HG03139 (cell line): ENCODE results near the gene ANKS3.

Experiments used
- ATAC-seq: cut with Tn5 transposase; IDR thresholded peaks from one replicate; pipeline ENCODE4 v1.9.1; 2021; ENCODE audit not compliant: unreplicated experiment

The ANKS3 gene

DNA sequence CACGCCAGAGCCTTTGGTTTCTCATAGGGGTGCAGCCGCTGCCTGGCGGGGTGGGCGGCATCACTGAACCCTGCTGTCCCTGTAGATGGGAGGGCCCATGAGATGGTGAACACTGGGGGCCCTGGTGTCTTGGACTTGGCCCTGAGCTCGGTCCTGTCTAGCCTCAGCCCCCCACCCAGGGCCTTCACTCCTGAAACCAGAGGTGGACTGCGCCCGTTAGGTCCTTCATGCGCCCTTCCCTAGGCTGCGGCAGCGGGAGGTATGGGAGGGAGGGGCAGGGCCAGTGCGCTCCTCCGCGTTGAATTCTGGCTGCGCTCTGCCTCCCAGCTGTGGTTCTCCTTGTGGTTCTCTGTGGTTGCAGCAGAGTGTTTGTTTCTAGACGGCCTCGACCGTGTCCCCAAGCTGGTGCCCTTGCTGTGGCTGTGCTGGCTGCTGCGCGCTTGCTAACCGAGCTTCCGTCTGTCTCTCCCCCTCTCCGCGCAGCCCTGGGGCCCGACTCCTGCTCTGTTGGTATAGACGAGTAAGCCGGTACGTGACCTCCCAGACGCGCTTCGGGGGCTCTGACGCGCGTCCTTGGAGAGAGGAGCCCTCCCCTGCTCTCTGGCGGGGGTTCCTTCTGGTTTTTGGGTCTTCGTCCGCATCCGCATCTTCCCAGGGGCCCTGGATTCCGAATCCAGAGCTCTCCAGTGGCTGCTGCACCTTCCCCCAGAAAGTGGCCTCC is 48.1 kb downstream of the ANKS3 start:
- no peak for ATAC-seq

DNA sequence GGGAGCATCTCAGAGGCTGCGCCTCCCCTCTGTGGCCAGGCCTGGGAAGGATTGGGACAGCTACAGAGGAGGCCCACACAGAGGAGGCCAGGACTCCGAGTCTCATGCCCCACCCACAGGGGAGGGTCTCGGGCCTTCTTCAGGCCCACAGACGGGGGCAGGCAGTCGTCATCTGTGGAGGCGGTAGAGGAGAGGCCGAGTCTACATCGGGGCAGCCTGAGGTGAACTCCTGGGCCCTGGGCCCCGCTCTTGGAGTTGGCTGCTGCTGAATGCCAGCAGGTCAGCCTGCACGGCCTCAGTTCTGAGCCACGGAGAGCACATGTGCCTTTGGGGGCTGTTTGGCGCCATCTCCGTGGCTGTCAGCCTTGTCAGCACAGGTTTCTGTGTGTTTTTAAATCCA is 48.8 kb downstream of the ANKS3 start:
- no peak for ATAC-seq

DNA sequence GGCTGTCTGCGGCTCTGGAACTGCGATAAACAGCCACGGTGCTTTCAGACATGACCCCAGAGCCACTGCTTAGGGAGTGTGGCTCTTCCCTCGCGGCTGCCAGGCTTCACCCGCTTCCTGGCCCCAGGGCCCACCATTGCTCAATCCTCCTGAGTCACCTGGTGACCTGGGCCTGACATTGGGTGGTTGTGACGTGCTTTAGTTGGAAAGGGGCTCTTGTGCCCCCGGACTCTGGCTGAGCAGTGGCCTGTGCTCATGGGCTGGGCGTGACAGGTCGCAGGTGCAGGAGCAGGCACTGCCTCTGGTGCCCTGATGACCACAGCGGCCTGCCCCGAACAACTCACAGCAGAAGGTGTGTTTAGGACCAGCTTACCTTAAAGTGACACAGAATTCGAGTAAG is 49.3 kb downstream of the ANKS3 start:
- ATAC-seq: no peak

DNA sequence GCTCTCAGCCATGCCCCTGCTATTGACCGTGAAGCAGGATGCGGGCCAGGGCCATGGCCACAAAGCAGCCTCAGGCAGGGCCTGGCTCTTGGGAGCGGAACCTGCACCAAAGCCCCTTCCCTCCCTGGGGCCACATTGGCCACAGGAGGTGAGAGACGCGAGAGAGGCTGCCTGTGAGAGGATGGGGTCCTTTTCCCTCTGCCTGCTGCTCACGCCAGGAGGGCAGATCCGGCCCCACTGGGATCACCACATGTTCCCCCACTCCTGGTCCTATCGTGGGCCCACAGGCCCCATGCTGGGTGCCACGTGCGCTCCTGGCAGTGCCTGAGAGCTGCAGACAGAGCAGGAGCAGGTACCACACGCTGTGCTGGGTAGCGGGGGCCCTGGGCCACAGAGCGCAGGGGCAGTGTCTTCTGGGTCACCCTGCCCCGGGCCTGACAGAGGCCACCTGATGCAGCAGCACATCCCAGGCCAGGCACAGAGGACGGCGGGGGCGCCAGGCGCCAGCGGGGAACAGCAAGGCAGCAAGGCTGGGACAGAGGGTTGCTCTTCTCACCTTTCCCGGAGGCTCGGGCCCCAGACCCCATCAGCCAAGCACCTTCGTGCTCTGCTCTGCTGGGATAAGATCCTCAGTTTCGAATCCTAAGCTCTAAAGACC is 49.9 kb downstream of the ANKS3 start:
- ATAC-seq: no peak

- ATAC-seq: no peak
These were observed 50.6 kb downstream of the ANKS3 start for GRCh38 chr16:4683255-4684057.

DNA sequence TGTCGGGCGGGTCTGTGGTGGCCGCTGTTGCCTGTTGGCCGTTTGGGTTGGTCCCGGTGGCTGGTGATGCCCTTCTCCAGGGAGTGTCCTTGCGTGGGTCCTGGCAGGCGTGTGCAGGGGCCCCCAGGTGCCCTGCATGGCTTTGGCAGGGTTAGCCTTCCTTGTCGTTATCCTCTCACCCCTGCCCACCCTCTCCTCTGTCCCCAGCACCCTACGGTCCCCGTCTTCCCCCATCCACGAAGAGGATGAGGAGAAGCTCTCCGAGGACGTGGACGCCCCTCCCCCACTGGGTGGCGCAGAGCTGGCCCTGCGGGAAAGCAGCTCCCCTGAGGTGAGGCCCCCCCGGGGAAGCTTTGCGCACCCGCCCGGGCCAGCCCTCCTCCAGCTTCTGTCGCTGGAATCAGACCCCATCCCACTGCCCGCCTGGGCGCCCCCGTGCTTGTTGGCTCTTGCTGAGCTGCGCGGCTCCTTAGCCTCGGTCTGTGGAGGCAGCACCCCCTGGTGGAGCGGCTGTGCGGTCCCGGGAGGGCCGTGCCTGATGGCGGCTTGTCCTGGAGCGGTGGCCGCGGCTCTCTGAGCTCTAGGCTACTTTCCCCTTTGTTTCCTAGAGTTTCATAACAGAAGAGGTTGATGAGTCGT is 51.3 kb downstream of the ANKS3 start:
- no peak for ATAC-seq

DNA sequence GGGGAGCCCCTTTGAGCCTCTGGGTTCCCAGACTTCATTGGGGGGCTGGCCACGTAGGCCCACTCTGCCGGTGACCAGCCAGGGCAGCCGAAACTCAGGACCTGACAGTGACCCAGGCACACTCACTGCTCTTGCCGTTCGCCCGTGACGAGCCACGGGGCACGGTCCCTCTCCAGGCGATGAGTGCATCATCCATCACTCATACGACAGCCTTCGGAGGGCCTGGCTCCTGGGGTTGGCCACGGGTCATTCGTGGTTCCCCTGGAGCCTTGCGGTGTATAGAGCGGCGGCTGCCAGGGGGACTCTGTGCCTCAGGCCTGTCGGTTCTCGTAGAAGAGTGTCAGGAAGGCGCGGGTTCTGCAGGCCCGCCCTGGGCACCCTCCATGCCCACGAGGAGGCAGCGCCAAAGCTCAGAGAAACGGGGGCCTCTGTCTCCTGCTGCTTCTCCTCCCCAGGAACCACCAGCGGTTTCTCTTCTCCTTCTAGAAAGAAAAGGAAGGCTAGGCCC is 51.9 kb downstream of the ANKS3 start:
- no peak for ATAC-seq

- no peak for ATAC-seq
These were observed 52.5 kb downstream of the ANKS3 start for GRCh38 chr16:4681471-4682083.

- no peak for ATAC-seq
These were observed 53.2 kb downstream of the ANKS3 start for GRCh38 chr16:4680673-4681470.

GRCh38 chr16:4679850-4680636 is 54.0 kb downstream of the ANKS3 start:
- ATAC-seq: no peak

GRCh38 chr16:4679156-4679849 is 54.8 kb downstream of the ANKS3 start:
- no peak for ATAC-seq

- no peak for ATAC-seq
These were observed 55.5 kb downstream of the ANKS3 start for GRCh38 chr16:4678596-4678995.

- no peak for ATAC-seq
These were observed 56.1 kb downstream of the ANKS3 start for GRCh38 chr16:4677994-4678393.

GRCh38 chr16:4677390-4677789 is 56.7 kb downstream of the ANKS3 start:
- no peak for ATAC-seq

GRCh38 chr16:4676831-4677230 is 57.2 kb downstream of the ANKS3 start:
- no peak for ATAC-seq

DNA sequence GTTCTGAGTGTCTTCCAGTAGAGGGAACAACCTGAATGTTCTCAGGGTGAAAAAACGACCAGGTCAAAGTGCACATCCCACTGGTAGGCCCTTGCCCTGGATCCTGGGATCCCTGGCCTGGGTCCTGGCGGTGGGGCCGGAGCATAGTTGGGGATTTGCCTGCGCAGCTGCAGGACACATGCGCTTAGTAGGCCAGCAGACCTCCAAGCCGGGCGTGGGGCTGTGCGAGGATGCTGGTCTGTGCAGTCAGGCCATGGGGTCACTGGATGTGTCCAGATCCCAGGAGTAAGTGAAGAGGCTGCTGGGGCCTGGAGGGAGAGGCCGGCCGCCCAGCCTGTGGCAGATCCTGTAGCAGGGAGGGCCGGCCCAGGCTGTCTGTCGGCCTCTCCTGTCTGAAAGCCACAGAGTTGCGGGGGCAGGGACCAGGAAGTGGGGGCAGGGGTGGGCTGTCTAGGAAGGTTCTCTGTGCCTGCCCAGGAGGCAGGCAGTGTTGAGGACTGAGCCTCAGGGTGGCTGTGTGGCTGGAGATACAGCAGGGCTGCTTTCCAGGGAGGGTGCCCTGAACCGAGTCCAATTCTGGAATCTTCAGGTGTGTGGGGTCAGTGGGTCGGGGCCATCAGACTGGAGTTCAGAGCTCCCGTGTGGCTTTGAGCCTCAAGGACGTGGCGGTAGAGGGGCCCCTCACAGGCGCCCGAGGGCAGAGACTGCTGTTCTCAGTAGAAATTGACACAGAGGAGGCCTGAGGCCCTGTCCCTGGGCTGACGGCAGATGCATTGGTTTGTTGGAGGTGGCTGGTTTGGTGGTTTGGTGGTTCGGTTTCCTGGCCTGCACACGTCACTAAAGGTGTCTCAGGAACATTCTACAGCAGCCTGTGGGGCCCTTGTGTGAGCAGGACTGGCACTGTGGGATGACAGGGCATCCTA is 57.9 kb downstream of the ANKS3 start:
- ATAC-seq: no peak

- no peak for ATAC-seq
These were observed 59.0 kb downstream of the ANKS3 start for GRCh38 chr16:4674926-4675530.
